ENCODE measurements around the gene HIVEP3. TPM values are rescaled to one million over a fixed set of nuclear protein-coding genes. Genes with fewer than 3 reads are reported as not detected.

HIVEP3 gene
- total RNA-seq, 1 donor from 2014 or later, result 5.8 TPM

GRCh38 chr1:41712081-41712480 lies 206.6 kb downstream of the HIVEP3 start:
- Histone ChIP-seq H3K27me3 (ENCODE audit: control insufficient read depth, insufficient read depth, low read length) (no peaks in the 10 kb centered on the region), H3K36me3 (ENCODE audit: control insufficient read depth, insufficient read depth, low read length) (no peaks in the 10 kb centered on the region), H3K4me3 (ENCODE audit: low read depth, low read length) (no peak overlapping the region)
- DNase-seq (ENCODE audit: low read depth), result no peak
- TF ChIP-seq CTCF (IDR thresholded peaks at IDR 0.05; ENCODE audit: insufficient read depth, low read length, poor library complexity, severe bottlenecking), result no peak

- Histone ChIP-seq H3K27me3 (ENCODE audit: control insufficient read depth, insufficient read depth, low read length) (no peaks in the 10 kb centered on the region), H3K4me3 (ENCODE audit: low read depth, low read length) (no peak overlapping the region), H3K36me3 (ENCODE audit: control insufficient read depth, insufficient read depth, low read length) (no peaks in the 10 kb centered on the region)
- TF ChIP-seq CTCF (IDR thresholded peaks at IDR 0.05; ENCODE audit: insufficient read depth, low read length, poor library complexity, severe bottlenecking), result no peak
- no peak for DNase-seq (ENCODE audit: low read depth)
These were observed 207.1 kb downstream of the HIVEP3 start for GRCh38 chr1:41711581-41711980.

GRCh38 chr1:41710980-41711379 lies 207.7 kb downstream of the HIVEP3 start:
- no peaks in the 10 kb centered on the region for H3K36me3 ChIP-seq (ENCODE audit: control insufficient read depth, insufficient read depth, low read length)
- H3K4me3 ChIP-seq (ENCODE audit: low read depth, low read length), result no peak overlapping the region
- no peak for TF ChIP-seq CTCF (IDR thresholded peaks at IDR 0.05; ENCODE audit: insufficient read depth, low read length, poor library complexity, severe bottlenecking)
- DNase-seq (ENCODE audit: low read depth), result no peak
- H3K27me3 ChIP-seq (ENCODE audit: control insufficient read depth, insufficient read depth, low read length), result no peaks in the 10 kb centered on the region

- H3K36me3 ChIP-seq (ENCODE audit: control insufficient read depth, insufficient read depth, low read length), result no peaks in the 10 kb centered on the region
- DNase-seq (ENCODE audit: low read depth), result no peak
- no peak overlapping the region for H3K4me3 ChIP-seq (ENCODE audit: low read depth, low read length)
- H3K27me3 ChIP-seq (ENCODE audit: control insufficient read depth, insufficient read depth, low read length), result no peaks in the 10 kb centered on the region
- no peak for TF ChIP-seq CTCF (IDR thresholded peaks at IDR 0.05; ENCODE audit: insufficient read depth, low read length, poor library complexity, severe bottlenecking)
These were observed 208.8 kb downstream of the HIVEP3 start for GRCh38 chr1:41709873-41710272.

GRCh38 chr1:41709331-41709730 lies 209.4 kb downstream of the HIVEP3 start:
- Histone ChIP-seq H3K27me3 (ENCODE audit: control insufficient read depth, insufficient read depth, low read length) (no peaks in the 10 kb centered on the region), H3K4me3 (ENCODE audit: low read depth, low read length) (no peak overlapping the region), H3K36me3 (ENCODE audit: control insufficient read depth, insufficient read depth, low read length) (no peaks in the 10 kb centered on the region)
- DNase-seq (ENCODE audit: low read depth), result no peak
- no peak for TF ChIP-seq CTCF (IDR thresholded peaks at IDR 0.05; ENCODE audit: insufficient read depth, low read length, poor library complexity, severe bottlenecking)

- no peak for DNase-seq (ENCODE audit: low read depth)
- no peak for TF ChIP-seq CTCF (IDR thresholded peaks at IDR 0.05; ENCODE audit: insufficient read depth, low read length, poor library complexity, severe bottlenecking)
- no peaks in the 10 kb centered on the region for H3K27me3 ChIP-seq (ENCODE audit: control insufficient read depth, insufficient read depth, low read length)
- H3K4me3 ChIP-seq (ENCODE audit: low read depth, low read length), result no peak overlapping the region
- no peaks in the 10 kb centered on the region for H3K36me3 ChIP-seq (ENCODE audit: control insufficient read depth, insufficient read depth, low read length)
These were observed 210.4 kb downstream of the HIVEP3 start for GRCh38 chr1:41708332-41708731.
